ENCODE results near the gene TMEM52B. TPM values are rescaled to one million over a fixed set of nuclear protein-coding genes. Genes with fewer than 3 reads are reported as not detected.
"Not testable (repeated sequence)": the region's sequence is repeated elsewhere in the genome, so short reads cannot be mapped to it uniquely, and the experiment has no call there.

Gene TMEM52B
- total RNA-seq, 1 experiment from 2014 or later, result not detected

GRCh38 chr12:10213168-10214135 is 34.6 kb downstream of the TMEM52B start:
- TSS peak; percentile 55 for BruUV-seq (replicated peaks)
- intact Hi-C loops (cut with micrococcal nuclease; ENCODE audit: unreplicated experiment), result no loop called here
- TF ChIP-seq CTCF (IDR thresholded peaks at IDR 0.05; ENCODE audit: unreplicated experiment), result no peak
- peak overlapping the region; percentile 96 for H3K27ac Mint-ChIP-seq (ENCODE audit: unreplicated experiment)
- H3K27me3 Mint-ChIP-seq (ENCODE audit: unreplicated experiment), result no peaks in the 10 kb centered on the region
- H3K9me3 Mint-ChIP-seq (ENCODE audit: low read depth, unreplicated experiment), result no peaks in the 10 kb centered on the region
- peak; percentile 48 for DNase-seq
- H3K4me3 Mint-ChIP-seq (ENCODE audit: low read depth, unreplicated experiment), result peak overlapping the region; percentile 84
- peaks cover 49% of the 10 kb centered on the region for H3K36me3 Mint-ChIP-seq (ENCODE audit: insufficient read depth, unreplicated experiment)
- CTCF ChIA-PET, result interaction anchor here (0.6 to 1.9 kb wide), 2 partner anchors 60 to 170 kb away, joined by 4 to 8 read pairs; no protein-coding TSS in a partner anchor
- peaks cover 11% of the 10 kb centered on the region for H3K4me1 Mint-ChIP-seq (ENCODE audit: low read depth, unreplicated experiment)

- Mint-ChIP-seq H3K36me3 (ENCODE audit: insufficient read depth, unreplicated experiment) (peaks cover 49% of the 10 kb centered on the region), H3K4me1 (ENCODE audit: low read depth, unreplicated experiment) (peaks cover 11% of the 10 kb centered on the region), H3K27me3 (ENCODE audit: unreplicated experiment) (no peaks in the 10 kb centered on the region), H3K27ac (ENCODE audit: unreplicated experiment) (peak overlapping the region; percentile 96), H3K4me3 (ENCODE audit: low read depth, unreplicated experiment) (peak overlapping the region; percentile 84), H3K9me3 (ENCODE audit: low read depth, unreplicated experiment) (no peaks in the 10 kb centered on the region)
- DNase-seq, result peak; percentile 11
- BruUV-seq (replicated peaks), result TSS peak; percentile 42
- intact Hi-C loops (cut with micrococcal nuclease; ENCODE audit: unreplicated experiment), result no loop called here
- TF ChIP-seq CTCF (IDR thresholded peaks at IDR 0.05; ENCODE audit: unreplicated experiment), result no peak
- CTCF ChIA-PET, result interaction anchor here (0.6 to 1.9 kb wide), 2 partner anchors 61 to 169 kb away, joined by 4 to 8 read pairs; no protein-coding TSS in a partner anchor
Observed at GRCh38 chr12:10214136-10214894, 35.5 kb downstream of the TMEM52B start.

GRCh38 chr12:10214895-10215267 is 36.0 kb downstream of the TMEM52B start:
- BruUV-seq (replicated peaks), result no TSS peak
- Mint-ChIP-seq H3K4me1 (ENCODE audit: low read depth, unreplicated experiment) (peaks cover 11% of the 10 kb centered on the region), H3K27me3 (ENCODE audit: unreplicated experiment) (no peaks in the 10 kb centered on the region), H3K27ac (ENCODE audit: unreplicated experiment) (peak overlapping the region; percentile 96), H3K9me3 (ENCODE audit: low read depth, unreplicated experiment) (no peaks in the 10 kb centered on the region), H3K4me3 (ENCODE audit: low read depth, unreplicated experiment) (peak overlapping the region; percentile 84), H3K36me3 (ENCODE audit: insufficient read depth, unreplicated experiment) (peaks cover 51% of the 10 kb centered on the region)
- DNase-seq, result peak; percentile 10
- intact Hi-C loops (cut with micrococcal nuclease; ENCODE audit: unreplicated experiment), result no loop called here
- TF ChIP-seq CTCF (IDR thresholded peaks at IDR 0.05; ENCODE audit: unreplicated experiment), result no peak
- CTCF ChIA-PET, result interaction anchor here (1.9 kb wide), 1 partner anchor 62 kb away, joined by 8 read pairs; no protein-coding TSS in a partner anchor

- no peak for TF ChIP-seq CTCF (IDR thresholded peaks at IDR 0.05; ENCODE audit: unreplicated experiment)
- CTCF ChIA-PET, result interaction anchor here (1.9 kb wide), 1 partner anchor 62 kb away, joined by 8 read pairs; no protein-coding TSS in a partner anchor
- intact Hi-C loops (cut with micrococcal nuclease; ENCODE audit: unreplicated experiment), result no loop called here
- H3K9me3 Mint-ChIP-seq (ENCODE audit: low read depth, unreplicated experiment), result no peaks in the 10 kb centered on the region
- peak overlapping the region; percentile 96 for H3K27ac Mint-ChIP-seq (ENCODE audit: unreplicated experiment)
- H3K36me3 Mint-ChIP-seq (ENCODE audit: insufficient read depth, unreplicated experiment), result peaks cover 53% of the 10 kb centered on the region
- no peaks in the 10 kb centered on the region for H3K27me3 Mint-ChIP-seq (ENCODE audit: unreplicated experiment)
- peak overlapping the region; percentile 84 for H3K4me3 Mint-ChIP-seq (ENCODE audit: low read depth, unreplicated experiment)
- DNase-seq, result no peak
- H3K4me1 Mint-ChIP-seq (ENCODE audit: low read depth, unreplicated experiment), result peaks cover 11% of the 10 kb centered on the region
- no TSS peak for BruUV-seq (replicated peaks)
Observed at GRCh38 chr12:10215436-10215835, 36.6 kb downstream of the TMEM52B start.

- Mint-ChIP-seq H3K4me3 (ENCODE audit: low read depth, unreplicated experiment) (peak overlapping the region; percentile 84), H3K36me3 (ENCODE audit: insufficient read depth, unreplicated experiment) (peaks cover 53% of the 10 kb centered on the region), H3K4me1 (ENCODE audit: low read depth, unreplicated experiment) (peaks cover 11% of the 10 kb centered on the region), H3K27ac (ENCODE audit: unreplicated experiment) (peak overlapping the region; percentile 96)
- intact Hi-C loops (cut with micrococcal nuclease; ENCODE audit: unreplicated experiment); CTCF ChIA-PET; DNase-seq; H3K9me3 Mint-ChIP-seq (ENCODE audit: low read depth, unreplicated experiment); BruUV-seq (replicated peaks); H3K27me3 Mint-ChIP-seq (ENCODE audit: unreplicated experiment): not testable (repeated sequence)
Observed at GRCh38 chr12:10215946-10216345, 37.1 kb downstream of the TMEM52B start.
